Dermis microvascular lymphatic vessel endothelial cell (primary cell): ENCODE data around the gene SORBS2. TPM values are rescaled to one million over a fixed set of nuclear protein-coding genes. Genes with fewer than 3 reads are reported as not detected.

Source experiments
- DNase-seq, 2 donors: peaks; one replicate each; pipeline versions ENCODE4 v3.0.0 to v3.0.0-alpha.2; 2010; ENCODE audit warnings: low read depth in 2 of 2
- total RNA-seq: library from RNA; depleted of rRNA; stranded (reverse); fragments of >200 nt; gene quantifications from 2 replicates; pipeline ENCODE4 v1.2.1, GENCODE V29; 2014

Gene SORBS2
- total RNA-seq, 1 donor from 2014 or later = 86.1 TPM

DNA sequence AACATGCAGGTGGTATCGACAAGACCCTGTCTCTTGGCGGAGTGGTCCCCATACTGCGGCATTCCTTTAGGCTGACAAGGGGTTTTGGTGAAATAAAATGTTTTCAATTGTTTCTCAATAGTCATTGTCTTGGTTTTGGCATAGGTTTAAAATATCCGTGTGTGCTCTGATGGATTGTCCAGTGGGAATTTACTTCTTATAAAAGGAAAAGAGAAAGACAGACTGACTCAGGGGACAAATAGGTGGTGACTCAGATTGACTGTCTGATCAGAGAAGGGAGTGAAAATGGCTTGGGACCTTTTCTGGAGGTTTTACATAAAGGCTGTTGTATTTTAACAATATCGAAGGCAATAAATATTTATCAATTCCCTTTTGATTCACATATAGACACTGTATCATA lies 129.8 kb downstream of the SORBS2 start:
- DNase-seq = peak in 1 of 2 donors; percentile 78

DNA sequence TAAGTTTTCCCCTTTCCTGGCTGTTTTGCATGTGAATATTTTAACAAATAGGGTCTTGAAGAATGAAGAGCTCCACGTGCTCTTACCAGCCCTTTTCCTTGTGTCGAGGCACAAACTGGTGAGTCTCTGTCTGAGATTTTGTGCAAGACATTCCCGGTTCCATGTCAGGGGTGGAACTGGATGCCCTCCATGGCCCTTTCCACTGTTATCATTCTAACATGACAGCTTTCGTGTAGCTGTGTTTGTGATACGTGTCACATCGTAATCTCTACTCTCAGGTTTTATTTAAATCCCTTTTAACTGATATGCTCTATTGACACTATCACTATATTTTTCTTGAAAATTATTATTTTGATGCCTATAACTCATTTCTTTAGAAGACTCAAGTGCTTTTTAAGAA lies 130.4 kb downstream of the SORBS2 start:
- no peak for DNase-seq

DNA sequence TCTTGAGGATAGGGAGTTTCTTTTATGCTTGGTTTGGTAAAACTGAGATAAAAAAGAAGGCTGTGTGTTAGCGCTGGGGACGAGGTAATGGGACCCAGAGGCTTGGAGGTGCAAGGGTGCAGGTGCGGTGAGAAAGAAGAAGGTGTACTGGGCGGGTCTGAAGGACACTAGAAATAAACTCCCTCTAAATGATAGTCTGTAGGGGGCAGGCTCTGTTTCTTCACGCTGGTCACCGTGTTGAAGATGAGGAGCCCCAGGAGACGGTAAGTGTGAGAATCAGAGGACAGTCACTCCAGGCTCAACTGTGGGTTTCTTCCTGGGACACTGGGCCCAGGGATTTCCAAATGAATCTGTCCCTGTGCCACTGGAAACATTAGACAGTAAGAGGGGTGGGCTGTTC lies 131.4 kb downstream of the SORBS2 start:
- no peak for DNase-seq

DNA sequence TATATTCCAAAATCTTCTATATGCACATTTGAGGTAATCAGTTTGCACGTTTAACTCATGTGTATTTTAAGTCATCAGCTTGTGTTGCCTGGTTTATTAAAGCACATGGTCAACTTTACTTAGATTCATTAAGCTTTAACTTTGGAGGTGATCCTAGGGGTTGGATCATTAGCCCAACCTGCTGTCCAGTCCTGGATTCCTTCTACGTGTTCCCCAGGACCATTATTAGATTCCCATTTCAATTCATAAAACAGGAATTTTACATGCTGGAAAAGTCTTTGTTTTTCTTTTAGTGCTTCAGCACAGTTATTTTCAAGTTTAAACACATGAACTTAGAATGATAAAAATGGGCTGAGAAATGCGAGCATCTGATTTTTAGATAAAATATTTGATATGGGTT lies 132.5 kb downstream of the SORBS2 start:
- no peak for DNase-seq

DNA sequence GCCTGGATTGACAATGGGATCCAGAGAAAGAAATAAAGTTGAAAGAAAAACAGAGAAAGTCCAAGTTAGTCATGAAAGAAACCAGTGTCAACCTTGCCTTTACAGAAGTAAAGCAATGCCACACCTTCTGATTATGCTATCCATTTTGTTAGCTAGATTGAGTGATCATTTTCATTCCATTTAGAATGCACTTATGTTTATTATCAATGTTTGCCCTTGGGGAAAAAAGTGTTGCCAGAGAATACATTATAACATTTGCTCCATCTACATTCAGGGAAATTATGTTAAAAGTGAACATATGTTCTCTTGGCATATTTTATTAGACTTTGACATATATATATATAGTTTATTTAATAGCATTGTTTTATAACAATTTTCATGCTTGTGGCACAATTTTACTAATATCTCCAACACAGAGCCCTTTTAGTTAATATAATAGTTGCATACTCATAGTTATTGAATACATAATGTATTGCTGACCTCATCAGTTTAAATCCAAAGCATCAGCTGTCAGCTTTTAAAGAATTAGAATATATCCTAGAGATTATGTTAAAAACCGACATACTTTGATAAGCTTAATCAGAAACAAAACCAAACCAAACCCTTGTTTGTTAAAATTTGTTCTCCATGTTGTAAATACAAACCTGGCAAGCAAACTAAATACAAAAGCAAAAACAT lies 134.2 kb downstream of the SORBS2 start:
- DNase-seq = no peak

DNA sequence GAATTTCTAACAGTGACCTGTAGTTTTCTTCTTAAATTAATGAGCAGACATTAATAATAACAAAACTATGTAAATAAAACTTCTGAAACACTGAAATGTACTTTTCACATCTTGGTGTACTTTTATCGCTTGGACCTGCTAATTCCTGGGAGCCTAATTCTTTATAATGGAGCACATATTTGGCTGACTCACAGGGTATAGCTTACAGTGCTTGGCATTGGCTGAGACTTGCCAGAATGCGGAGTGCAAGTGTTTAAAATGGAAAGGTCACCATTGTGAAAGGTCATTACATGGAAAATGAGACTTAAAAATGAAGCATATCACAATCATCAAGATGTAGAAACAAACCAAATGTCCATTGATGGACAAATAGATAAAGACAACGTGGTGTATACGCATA lies 139.4 kb downstream of the SORBS2 start:
- DNase-seq = no peak

DNA sequence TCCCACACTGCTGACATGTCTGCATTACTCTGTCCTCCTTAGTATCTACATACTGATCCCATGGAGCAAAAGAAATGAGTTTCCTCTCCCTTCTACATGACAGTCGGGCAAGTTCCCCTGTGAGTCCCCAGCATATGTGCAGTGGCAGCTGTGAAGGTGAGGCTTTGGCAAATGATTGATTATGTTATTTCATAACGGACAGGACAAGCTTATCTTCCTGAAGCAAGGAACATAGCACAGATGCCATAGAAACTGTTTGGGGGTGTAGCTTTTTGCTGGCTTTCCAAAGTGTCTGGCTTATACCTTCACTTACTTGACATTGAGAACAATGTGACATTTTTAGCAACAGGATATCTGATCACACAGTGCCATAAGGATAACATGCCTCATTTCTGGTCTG lies 139.8 kb downstream of the SORBS2 start:
- no peak for DNase-seq

DNA sequence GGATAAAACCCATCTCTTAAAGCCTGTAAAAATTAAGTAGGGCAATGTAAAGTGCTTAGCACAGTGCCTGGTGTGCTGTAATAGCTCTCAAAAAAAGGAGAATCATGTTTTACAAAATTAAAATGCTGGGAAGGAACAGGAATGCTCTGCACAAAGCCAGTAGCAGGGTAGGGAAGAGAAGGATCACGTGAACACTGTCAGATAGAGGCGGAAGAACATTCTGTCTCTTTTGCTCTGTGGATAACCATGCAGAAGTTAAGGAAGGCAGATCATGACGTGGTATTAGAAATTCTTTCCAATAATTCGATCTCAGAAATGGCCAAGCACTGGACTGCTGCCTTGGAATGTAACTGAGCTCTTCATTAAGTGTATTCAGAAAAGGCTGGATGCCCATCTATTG lies 140.5 kb downstream of the SORBS2 start:
- DNase-seq = no peak

DNA sequence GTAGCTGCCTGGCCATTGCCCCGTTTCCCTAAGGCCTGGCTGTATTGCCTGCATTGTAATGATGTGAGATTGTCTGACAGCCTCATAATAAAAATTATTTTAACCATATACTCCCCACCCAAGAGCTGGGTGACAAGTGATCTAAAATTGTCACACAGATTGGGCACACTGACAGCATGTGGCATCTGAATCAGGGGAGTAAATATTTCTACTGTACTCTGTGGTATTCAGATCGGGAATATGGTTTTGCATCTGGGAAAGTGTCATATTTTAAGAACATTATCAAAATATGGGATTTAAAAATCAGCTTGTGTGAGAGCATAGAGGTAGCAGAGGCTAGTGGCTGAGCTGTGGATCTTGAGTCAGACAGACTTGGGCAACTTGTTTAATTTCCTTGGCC lies 140.9 kb downstream of the SORBS2 start:
- DNase-seq = no peak

DNA sequence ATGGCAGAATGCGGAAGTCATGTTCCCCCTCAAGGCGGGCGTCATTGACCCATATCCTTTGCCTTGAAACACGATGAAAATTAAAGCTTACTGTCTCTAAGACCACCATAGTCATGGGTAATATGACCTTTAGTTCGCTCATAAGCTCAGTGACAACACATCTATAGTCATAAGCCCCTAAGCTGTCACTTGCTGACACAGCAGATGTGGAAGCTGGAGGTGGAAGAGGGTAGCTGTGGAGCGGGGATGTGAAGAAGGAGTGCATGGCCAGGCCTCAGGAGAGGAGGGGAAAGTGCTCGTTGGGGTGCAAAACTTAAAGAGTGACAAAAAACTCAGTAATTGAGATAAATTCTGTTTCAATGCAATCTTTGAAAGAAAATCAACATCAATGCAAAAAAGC lies 142.7 kb downstream of the SORBS2 start:
- no peak for DNase-seq

DNA sequence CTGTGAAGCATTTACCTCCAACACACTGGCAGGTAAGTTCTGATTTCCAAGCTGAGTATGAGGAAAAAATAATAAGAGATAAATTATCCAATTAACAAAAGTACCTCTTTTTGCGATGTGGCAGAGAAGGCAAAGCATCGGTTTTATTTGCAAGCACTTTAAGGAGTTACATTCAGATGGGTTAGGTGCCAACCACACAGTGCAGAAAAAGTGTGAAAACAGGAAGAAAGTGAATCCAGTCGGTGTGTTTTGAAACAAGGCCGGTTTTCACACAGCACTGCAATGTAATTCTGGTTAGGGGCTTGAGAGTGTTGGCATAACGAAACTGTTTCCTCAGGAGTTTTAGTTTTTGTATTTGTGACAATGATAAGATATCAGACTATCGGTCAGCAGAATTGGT lies 145.8 kb downstream of the SORBS2 start:
- DNase-seq = no peak

DNA sequence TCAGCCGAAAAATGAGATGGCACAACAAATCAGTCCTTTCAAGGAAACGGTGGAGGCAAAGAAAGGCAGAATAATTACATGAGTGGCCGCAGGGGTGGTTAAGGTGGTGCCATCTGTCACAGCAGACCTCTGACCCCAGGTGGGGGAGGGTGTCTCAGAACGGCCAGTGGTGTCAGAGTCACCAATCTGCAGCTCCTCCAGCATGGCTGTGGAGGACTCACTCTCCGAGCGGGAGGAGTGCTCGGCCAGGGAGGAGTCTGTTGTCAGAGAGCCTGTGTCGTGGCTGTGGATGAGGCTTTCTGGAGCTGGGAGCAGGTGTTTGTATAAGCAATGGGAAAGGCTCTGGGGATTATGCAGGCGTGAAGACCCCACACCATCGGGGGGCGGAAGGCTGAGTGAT lies 146.3 kb downstream of the SORBS2 start:
- DNase-seq = no peak

DNA sequence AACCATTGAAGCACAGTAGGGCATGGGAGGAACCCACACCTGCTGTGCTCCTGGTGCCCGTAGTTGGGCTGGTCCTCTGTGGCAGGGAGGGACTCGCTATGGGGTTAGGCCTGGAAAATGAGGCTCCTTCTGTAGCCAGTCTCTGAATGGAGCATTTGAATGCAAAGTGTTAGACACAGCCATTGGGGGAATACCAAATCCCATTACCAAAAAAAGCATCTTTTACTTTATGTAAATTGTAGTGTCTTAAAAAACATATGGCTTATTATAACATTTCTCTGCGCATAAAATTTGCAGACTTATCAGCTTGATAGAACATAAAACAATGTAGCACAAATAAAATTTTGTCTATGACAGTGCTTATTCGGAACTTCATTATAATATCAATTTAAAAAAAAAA lies 147.5 kb downstream of the SORBS2 start:
- no peak for DNase-seq

DNA sequence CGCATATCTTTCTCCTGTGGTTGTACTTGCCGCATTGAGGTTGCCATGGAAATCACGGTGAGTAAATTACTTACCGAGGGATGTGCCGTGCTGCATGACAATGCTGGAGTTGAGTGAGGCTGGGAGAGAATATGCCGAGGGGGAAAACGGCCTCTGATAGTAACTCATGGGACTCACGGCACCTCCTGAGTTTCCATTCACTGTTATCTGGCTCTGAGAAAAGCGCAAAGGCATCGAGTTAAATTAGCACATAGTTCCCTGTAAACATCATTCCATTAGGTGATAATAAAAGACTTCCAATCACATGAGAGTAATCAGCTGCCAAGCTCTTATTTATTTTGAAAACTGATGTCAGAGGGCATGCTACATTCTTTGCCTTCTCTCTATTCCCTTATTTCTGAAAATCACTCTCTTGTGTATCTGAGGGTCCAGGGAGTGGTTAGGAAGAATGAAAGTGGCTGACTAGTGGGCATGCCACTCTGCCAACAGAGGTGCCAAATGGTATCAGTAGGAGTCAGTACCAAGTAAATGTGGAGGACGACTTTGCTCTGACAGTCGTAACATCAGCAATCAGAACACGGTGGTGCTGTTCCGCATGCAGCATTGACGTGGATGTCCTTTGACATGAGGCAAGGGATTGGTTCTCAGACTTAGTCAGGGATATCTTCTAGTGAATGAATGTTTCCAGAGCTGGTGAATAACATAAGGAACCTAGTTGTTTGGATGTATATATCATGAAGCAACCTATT lies 149.8 kb downstream of the SORBS2 start:
- no peak for DNase-seq

DNA sequence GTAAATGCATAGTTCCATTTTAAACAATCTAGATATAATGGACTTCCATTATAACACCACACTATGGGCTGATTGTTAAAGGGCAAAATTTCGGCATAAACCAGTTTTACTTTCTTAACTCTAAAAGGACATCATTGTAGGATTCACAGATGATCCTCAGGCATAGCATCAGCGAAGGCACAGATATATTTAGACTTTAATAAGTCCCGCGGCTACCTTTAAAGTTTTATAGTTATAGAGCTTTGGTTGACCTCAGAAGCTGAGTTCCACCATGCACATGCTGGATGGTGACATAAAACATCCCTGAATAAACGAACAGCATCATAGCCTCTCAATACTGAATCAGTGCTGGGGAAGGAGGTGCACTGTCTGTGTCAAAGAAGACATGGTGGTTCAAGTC lies 151.7 kb downstream of the SORBS2 start:
- no peak for DNase-seq

DNA sequence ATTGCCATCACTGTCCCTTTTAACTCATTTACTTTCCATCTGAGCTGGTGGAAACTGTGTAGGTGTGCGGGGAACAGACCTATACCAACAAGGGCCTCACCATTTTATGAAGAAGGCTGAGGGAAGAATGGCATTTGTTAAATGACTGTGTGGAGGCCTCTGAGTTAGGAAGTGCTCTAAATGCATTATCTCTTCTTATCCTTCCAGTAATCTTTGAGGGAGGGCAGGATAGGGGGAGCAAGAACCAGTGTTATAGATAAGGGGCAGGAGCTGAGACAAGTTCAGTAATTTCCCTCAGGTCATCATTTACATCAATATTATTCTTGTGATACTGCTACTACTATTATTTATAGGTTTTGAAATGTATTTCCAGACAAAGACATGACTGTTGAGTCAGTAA lies 154.3 kb downstream of the SORBS2 start:
- no peak for DNase-seq

DNA sequence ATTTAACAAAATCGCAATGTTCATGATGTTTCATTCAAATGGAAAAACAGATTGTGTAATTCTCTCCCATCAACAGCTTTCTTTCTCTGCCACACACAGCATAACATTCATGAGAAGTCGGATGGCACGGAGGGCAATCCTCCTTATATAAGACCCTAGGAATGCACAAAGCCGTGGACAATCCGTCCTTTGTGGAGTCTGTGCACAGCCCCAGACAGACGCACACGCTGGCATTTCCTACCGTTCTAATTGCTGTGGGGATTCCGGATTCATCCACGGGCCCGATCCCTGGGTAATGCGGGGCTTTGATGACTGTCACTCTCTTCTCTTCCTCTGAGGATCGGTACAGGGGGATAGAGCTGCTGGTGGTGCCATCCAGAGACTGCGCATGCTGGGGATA lies 154.8 kb downstream of the SORBS2 start:
- no peak for DNase-seq

DNA sequence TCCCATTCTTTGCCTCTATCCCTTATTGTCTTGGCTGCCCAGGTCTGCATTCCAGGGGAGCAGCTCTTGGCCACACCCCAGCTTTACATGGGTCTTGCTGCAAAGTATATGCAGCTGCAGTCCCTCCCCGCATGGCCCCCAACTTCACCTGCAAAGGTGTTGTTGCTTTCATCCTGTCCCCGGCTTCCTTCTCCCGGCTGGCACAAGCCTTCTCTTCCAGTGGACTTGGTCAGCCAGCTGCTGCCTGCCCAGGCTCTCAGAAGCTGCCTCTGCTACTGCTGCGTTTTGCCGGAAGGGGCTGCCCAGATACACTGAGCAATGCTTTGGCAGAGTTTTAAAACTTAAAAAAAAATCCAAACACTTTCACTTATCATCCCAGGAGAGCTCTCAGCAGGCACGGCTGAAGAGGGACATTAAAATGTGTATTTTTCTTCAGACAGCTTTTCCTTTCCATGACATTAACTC lies 155.5 kb downstream of the SORBS2 start:
- DNase-seq = peak in 1 of 2 donors; percentile 43

DNA sequence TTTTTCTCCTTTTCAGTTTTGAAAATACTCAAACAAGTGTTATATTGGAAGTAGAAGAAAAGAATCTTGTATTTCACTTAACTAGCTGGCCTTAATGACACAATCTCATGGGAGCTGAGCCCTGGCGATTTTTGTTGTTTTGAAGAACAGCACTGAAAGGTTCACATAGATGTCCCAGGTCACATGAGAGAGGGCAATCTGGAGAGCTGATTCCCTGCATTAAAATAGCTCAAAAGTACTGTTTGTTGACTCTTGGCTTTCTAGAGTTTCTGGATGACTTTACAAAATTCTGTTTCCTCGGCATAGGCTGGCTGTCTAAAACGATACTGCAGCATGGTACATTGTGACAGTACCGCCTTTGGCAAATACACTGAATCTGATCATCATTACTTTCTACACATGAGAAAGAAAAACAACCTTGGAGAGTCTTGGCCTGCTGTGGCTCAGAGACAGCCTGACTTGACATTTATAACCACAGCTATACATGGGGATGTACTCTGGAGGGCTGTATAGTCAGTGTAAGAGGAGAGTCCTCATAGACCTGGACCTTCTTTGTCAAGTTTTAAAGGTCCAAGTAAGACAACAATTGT lies 156.9 kb downstream of the SORBS2 start:
- DNase-seq = no peak

DNA sequence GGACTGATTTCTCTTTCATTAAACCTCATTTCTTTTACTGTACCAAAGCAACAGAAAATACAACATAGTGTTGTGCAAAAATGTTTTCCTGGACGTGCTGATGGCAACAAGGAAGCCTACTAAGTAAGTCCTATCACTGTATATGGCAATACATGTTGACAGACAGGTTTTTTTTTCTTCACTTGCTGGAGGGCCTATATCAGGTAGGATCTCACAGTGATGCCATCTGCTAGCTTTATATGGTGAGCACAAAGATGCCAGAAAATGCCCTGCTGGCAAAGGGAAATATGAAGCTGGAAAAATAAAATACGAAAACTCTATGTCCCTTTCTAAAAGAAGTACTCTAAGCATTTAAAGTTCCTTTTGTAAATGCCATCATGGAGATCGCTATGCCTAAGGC lies 157.7 kb downstream of the SORBS2 start:
- no peak for DNase-seq

DNA sequence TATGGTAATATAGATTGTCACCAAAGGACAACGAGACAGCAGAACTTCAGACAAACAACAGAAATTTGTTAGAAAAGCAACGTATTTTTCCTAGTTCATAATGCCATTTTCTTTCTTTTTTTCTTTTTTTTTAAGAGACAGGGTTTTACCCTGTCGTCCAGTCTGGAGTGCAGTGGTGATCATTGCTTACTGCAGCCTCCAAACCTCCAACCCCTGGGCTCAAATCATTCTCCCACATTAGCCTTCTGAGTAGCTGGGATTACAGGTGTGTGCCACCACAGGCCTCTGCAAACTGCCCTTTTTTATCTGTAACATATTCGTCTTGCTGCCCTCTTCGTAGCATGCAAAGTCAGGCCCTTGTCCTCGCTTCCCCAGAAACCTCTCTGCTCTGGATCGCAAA lies 160.1 kb downstream of the SORBS2 start:
- no peak for DNase-seq

DNA sequence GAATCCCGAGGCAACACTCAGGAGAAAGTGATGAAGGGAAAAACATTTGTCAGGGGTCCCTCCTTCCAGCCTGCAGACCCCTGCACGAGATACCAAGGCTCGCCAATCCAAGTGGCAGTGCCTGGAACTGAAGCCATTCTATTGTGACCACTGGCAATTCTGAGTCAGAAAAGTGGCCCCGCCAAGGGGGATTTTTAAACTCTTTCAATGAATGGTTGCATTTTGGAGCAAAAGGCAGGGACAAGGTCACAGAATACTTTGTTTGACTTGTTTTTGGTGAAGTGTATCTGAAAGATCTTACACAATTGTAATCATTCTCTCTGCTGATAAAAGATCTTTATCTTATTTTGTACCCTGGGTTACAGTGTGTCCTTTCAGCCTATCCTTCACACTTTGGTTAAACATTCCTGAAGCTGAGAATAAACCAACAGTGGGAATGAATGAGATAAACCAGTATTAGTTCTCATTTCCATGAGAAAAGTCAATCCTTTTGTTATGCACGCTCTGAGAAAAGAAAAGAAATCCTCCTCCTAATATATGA lies 160.8 kb downstream of the SORBS2 start:
- no peak for DNase-seq

DNA sequence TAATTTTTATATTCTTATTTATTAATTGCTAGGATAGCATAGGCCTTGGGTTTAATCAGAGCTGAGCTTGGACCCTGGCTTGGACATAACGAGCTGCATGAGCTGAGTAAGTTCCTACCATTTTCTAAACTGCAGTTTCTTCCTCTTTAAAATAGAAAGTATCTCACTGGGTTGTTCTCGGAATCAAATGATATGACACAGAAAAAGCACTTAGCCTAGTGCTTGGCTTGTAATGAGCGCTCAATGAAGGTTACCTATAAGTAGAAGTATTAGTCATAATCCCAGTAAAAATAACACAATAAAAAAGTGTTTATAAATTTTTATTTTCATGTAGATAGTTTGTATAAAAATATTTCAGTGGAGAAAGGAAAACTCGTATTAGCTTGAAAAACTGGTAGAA lies 163.4 kb downstream of the SORBS2 start:
- no peak for DNase-seq
